GM10847 (cell line): ENCODE results near the gene APBA2.

Experiments used
- POLR2A ChIP-seq: IDR thresholded peaks from 2 replicates; pipeline ENCODE4 v1.6.1; 2011; ENCODE audit not compliant: insufficient read length; ENCODE audit errors: extremely low read depth

Gene APBA2

GRCh38 chr15:28884151-28884940 lies 1.4 kb upstream of the APBA2 start:
- no peak for TF ChIP-seq POLR2A

GRCh38 chr15:28885128-28885629 lies 595 bp upstream of the APBA2 start:
- no peak for TF ChIP-seq POLR2A

GRCh38 chr15:28886431-28887338 lies 911 bp downstream of the APBA2 start:
- TF ChIP-seq POLR2A, result no peak

GRCh38 chr15:28887339-28888174 lies 1.8 kb downstream of the APBA2 start:
- TF ChIP-seq POLR2A, result no peak

- TF ChIP-seq POLR2A, result no peak
These were observed 2.6 kb downstream of the APBA2 start for GRCh38 chr15:28888302-28888894.

GRCh38 chr15:28888900-28889299 lies 3.1 kb downstream of the APBA2 start:
- no peak for TF ChIP-seq POLR2A

GRCh38 chr15:28889346-28889745 lies 3.6 kb downstream of the APBA2 start:
- TF ChIP-seq POLR2A, result no peak

GRCh38 chr15:28890711-28891495 lies 5.1 kb downstream of the APBA2 start:
- TF ChIP-seq POLR2A, result no peak

- no peak for TF ChIP-seq POLR2A
These were observed 5.8 kb downstream of the APBA2 start for GRCh38 chr15:28891588-28891987.

GRCh38 chr15:28892789-28893610 lies 7.2 kb downstream of the APBA2 start:
- no peak for TF ChIP-seq POLR2A

GRCh38 chr15:28894631-28895030 lies 8.9 kb downstream of the APBA2 start:
- TF ChIP-seq POLR2A, result no peak

GRCh38 chr15:28895146-28895545 lies 9.4 kb downstream of the APBA2 start:
- TF ChIP-seq POLR2A, result no peak

- no peak for TF ChIP-seq POLR2A
These were observed 9.8 kb downstream of the APBA2 start for GRCh38 chr15:28895566-28895965.
